ENCODE measurements around the gene DSCAM. TPM values are rescaled to one million over a fixed set of nuclear protein-coding genes. Genes with fewer than 3 reads are reported as not detected.
"Not testable (repeated sequence)": the region's sequence is repeated elsewhere in the genome, so short reads cannot be mapped to it uniquely, and the experiment has no call there.

Gene DSCAM
- polyA plus RNA-seq, 1 donor, result 0.85 TPM

DNA sequence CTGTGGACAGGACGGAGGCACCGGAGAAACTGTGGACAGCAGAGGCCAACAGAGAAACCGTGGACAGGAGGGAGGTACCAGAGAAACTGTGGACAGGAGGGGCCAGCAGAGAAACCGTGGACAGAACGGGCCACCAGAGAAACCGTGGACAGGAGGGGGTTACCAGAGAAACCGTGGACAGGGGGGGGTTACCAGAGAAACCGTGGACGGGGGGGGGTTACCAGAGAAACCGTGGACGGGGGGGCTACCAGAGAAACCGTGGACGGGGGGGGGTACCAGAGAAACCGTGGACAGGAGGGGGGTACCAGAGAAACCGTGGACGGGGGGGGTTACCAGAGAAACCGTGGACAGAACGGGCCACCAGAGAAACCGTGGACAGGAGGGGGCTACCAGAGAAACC is 664.5 kb downstream of the DSCAM start:
- H3K36me3 ChIP-seq (ENCODE audit: control insufficient read depth, insufficient read depth, low read length); H3K27me3 ChIP-seq (ENCODE audit: control insufficient read depth, insufficient read depth, low read length); H3K27ac ChIP-seq (ENCODE audit: low read length); DNase-seq; H3K9me3 ChIP-seq (ENCODE audit: control insufficient read depth, low read depth, low read length); H3K4me3 ChIP-seq (ENCODE audit: low read length); H3K4me1 ChIP-seq (ENCODE audit: control insufficient read depth, insufficient read depth, low read length): not testable (repeated sequence)
- WGBS (ENCODE audit: insufficient coverage, low lambda C conversion rate), result 90% methylated on average over 2 of the region's 19 CpGs

DNA sequence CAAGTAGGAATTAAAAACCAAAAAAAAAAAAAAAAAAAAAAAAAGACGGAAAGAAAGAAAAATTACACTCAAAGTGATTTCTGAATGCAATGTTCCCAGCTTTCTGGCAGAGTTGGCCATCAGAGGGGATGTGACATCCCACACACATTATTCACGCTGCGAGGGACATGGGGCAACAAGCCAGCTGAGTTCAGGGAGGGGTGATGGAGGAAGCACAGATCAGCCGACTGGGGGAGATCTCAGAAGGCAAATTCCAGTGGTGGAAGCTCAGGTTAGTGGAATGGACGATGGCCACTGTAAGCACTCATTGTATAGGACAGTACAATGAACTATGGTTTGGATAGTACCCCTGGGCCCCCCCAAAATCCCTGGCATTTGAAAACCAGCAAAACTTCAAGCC is 667.8 kb downstream of the DSCAM start:
- H3K4me3 ChIP-seq (ENCODE audit: low read length), result no peak overlapping the region
- no peaks in the 10 kb centered on the region for H3K27me3 ChIP-seq (ENCODE audit: control insufficient read depth, insufficient read depth, low read length)
- DNase-seq, result no peak
- H3K4me1 ChIP-seq (ENCODE audit: control insufficient read depth, insufficient read depth, low read length), result no peaks in the 10 kb centered on the region
- H3K36me3 ChIP-seq (ENCODE audit: control insufficient read depth, insufficient read depth, low read length), result no peaks in the 10 kb centered on the region
- no CpG with 5 or more reads among the region's 5 CpGs for WGBS (ENCODE audit: insufficient coverage, low lambda C conversion rate)
- peaks cover 5% of the 10 kb centered on the region for H3K9me3 ChIP-seq (ENCODE audit: control insufficient read depth, low read depth, low read length)
- no peak overlapping the region for H3K27ac ChIP-seq (ENCODE audit: low read length)

GRCh38 chr21:40178726-40179125 is 668.2 kb downstream of the DSCAM start:
- Histone ChIP-seq H3K4me3 (ENCODE audit: low read length) (no peak overlapping the region), H3K27me3 (ENCODE audit: control insufficient read depth, insufficient read depth, low read length) (no peaks in the 10 kb centered on the region), H3K4me1 (ENCODE audit: control insufficient read depth, insufficient read depth, low read length) (no peaks in the 10 kb centered on the region), H3K9me3 (ENCODE audit: control insufficient read depth, low read depth, low read length) (peaks cover 5% of the 10 kb centered on the region), H3K36me3 (ENCODE audit: control insufficient read depth, insufficient read depth, low read length) (no peaks in the 10 kb centered on the region), H3K27ac (ENCODE audit: low read length) (no peak overlapping the region)
- no peak for DNase-seq
- WGBS (ENCODE audit: insufficient coverage, low lambda C conversion rate), result no CpG with 5 or more reads among the region's 19 CpGs

DNA sequence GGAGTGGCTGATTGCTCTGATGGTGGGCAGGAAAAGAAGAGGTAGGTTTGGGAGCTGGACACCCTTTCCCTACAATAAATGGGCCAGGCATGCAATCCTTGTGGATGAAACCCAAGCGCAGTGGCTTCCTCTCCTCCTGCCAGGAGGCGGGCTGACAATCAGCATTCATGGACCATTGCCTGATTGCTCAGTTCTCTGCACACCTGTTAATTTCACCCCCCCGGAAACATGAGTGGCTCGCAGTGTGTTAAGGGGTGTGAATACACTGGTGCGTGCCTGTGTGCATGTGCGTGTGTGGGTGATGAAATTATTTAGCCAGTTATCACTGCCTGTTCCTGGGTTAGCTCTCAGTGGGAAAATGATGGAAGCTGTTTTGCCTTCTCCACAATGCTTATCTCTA is 669.0 kb downstream of the DSCAM start:
- no peaks in the 10 kb centered on the region for H3K4me1 ChIP-seq (ENCODE audit: control insufficient read depth, insufficient read depth, low read length)
- no peaks in the 10 kb centered on the region for H3K27me3 ChIP-seq (ENCODE audit: control insufficient read depth, insufficient read depth, low read length)
- DNase-seq, result no peak
- no peak overlapping the region for H3K27ac ChIP-seq (ENCODE audit: low read length)
- no peaks in the 10 kb centered on the region for H3K36me3 ChIP-seq (ENCODE audit: control insufficient read depth, insufficient read depth, low read length)
- no CpG with 5 or more reads among the region's 6 CpGs for WGBS (ENCODE audit: insufficient coverage, low lambda C conversion rate)
- peaks cover 5% of the 10 kb centered on the region for H3K9me3 ChIP-seq (ENCODE audit: control insufficient read depth, low read depth, low read length)
- no peak overlapping the region for H3K4me3 ChIP-seq (ENCODE audit: low read length)

DNA sequence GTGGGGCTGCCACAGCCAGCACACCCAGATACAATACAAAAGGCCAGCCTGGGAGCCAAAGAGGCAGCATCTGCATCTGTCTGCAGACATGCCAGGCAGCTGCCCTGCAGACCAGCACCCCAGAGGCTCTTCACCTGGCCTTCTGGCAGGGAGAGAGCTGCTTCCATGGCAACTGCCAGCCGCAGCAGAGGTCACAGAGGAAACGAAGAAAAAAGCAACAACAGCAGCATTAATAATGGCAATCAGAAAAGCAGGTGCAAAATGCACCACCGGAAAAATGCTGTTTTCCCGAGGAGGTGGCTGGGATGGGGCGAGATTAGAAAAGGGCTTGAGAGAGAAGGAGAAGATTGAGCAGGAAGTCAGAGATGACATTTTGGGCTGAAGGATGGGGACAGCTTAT is 670.2 kb downstream of the DSCAM start:
- no peak overlapping the region for H3K4me3 ChIP-seq (ENCODE audit: low read length)

GRCh38 chr21:40173816-40174215 is 673.1 kb downstream of the DSCAM start:
- WGBS (ENCODE audit: insufficient coverage, low lambda C conversion rate), result no CpG with 5 or more reads among the region's 6 CpGs

More for the DNA sequence above, 670.2 kb downstream of the DSCAM start:
- H3K27ac ChIP-seq (ENCODE audit: low read length), result no peak overlapping the region
- H3K4me1 ChIP-seq (ENCODE audit: control insufficient read depth, insufficient read depth, low read length), result no peaks in the 10 kb centered on the region
- no peaks in the 10 kb centered on the region for H3K27me3 ChIP-seq (ENCODE audit: control insufficient read depth, insufficient read depth, low read length)
- 67% methylated on average over 3 of the region's 5 CpGs for WGBS (ENCODE audit: insufficient coverage, low lambda C conversion rate)
- H3K9me3 ChIP-seq (ENCODE audit: control insufficient read depth, low read depth, low read length), result no peaks in the 10 kb centered on the region
- DNase-seq, result peak; percentile 15 to 29
- no peaks in the 10 kb centered on the region for H3K36me3 ChIP-seq (ENCODE audit: control insufficient read depth, insufficient read depth, low read length)

GRCh38 chr21:40169971-40170370 is 677.0 kb downstream of the DSCAM start:
- no peaks in the 10 kb centered on the region for H3K9me3 ChIP-seq (ENCODE audit: control insufficient read depth, low read depth, low read length)
- no peaks in the 10 kb centered on the region for H3K4me1 ChIP-seq (ENCODE audit: control insufficient read depth, insufficient read depth, low read length)
- H3K4me3 ChIP-seq (ENCODE audit: low read length), result no peak overlapping the region
- H3K27me3 ChIP-seq (ENCODE audit: control insufficient read depth, insufficient read depth, low read length), result no peaks in the 10 kb centered on the region
- WGBS (ENCODE audit: insufficient coverage, low lambda C conversion rate), result 100% methylated on average over 3 of the region's 11 CpGs
- DNase-seq, result no peak
- no peaks in the 10 kb centered on the region for H3K36me3 ChIP-seq (ENCODE audit: control insufficient read depth, insufficient read depth, low read length)
- no peak overlapping the region for H3K27ac ChIP-seq (ENCODE audit: low read length)

More at GRCh38 chr21:40173816-40174215, 673.1 kb downstream of the DSCAM start:
- H3K4me3 ChIP-seq (ENCODE audit: low read length), result no peak overlapping the region
- H3K36me3 ChIP-seq (ENCODE audit: control insufficient read depth, insufficient read depth, low read length), result no peaks in the 10 kb centered on the region
- no peaks in the 10 kb centered on the region for H3K27me3 ChIP-seq (ENCODE audit: control insufficient read depth, insufficient read depth, low read length)
- H3K9me3 ChIP-seq (ENCODE audit: control insufficient read depth, low read depth, low read length), result no peaks in the 10 kb centered on the region
- no peak for DNase-seq
- no peaks in the 10 kb centered on the region for H3K4me1 ChIP-seq (ENCODE audit: control insufficient read depth, insufficient read depth, low read length)
- no peak overlapping the region for H3K27ac ChIP-seq (ENCODE audit: low read length)

- Histone ChIP-seq H3K4me1 (ENCODE audit: control insufficient read depth, insufficient read depth, low read length) (no peaks in the 10 kb centered on the region), H3K27me3 (ENCODE audit: control insufficient read depth, insufficient read depth, low read length) (no peaks in the 10 kb centered on the region), H3K9me3 (ENCODE audit: control insufficient read depth, low read depth, low read length) (no peaks in the 10 kb centered on the region), H3K27ac (ENCODE audit: low read length) (no peak overlapping the region), H3K36me3 (ENCODE audit: control insufficient read depth, insufficient read depth, low read length) (no peaks in the 10 kb centered on the region), H3K4me3 (ENCODE audit: low read length) (no peak overlapping the region)
- DNase-seq, result no peak
- 100% methylated on average over 2 of the region's 6 CpGs for WGBS (ENCODE audit: insufficient coverage, low lambda C conversion rate)
Observed at GRCh38 chr21:40166291-40166843, 680.6 kb downstream of the DSCAM start.

- no peak overlapping the region for H3K27ac ChIP-seq (ENCODE audit: low read length)
- H3K4me1 ChIP-seq (ENCODE audit: control insufficient read depth, insufficient read depth, low read length), result no peaks in the 10 kb centered on the region
- H3K9me3 ChIP-seq (ENCODE audit: control insufficient read depth, low read depth, low read length), result no peaks in the 10 kb centered on the region
- DNase-seq, result no peak
- H3K4me3 ChIP-seq (ENCODE audit: low read length), result no peak overlapping the region
- no CpG with 5 or more reads among the region's 11 CpGs for WGBS (ENCODE audit: insufficient coverage, low lambda C conversion rate)
- H3K27me3 ChIP-seq (ENCODE audit: control insufficient read depth, insufficient read depth, low read length), result no peaks in the 10 kb centered on the region
- H3K36me3 ChIP-seq (ENCODE audit: control insufficient read depth, insufficient read depth, low read length), result no peaks in the 10 kb centered on the region
Observed at GRCh38 chr21:40165773-40166070, 681.2 kb downstream of the DSCAM start.

- no peak overlapping the region for H3K27ac ChIP-seq (ENCODE audit: low read length)
- no peak for DNase-seq
- no peaks in the 10 kb centered on the region for H3K9me3 ChIP-seq (ENCODE audit: control insufficient read depth, low read depth, low read length)
- WGBS (ENCODE audit: insufficient coverage, low lambda C conversion rate), result 100% methylated on average over 2 of the region's 10 CpGs
- no peak overlapping the region for H3K4me3 ChIP-seq (ENCODE audit: low read length)
- H3K4me1 ChIP-seq (ENCODE audit: control insufficient read depth, insufficient read depth, low read length), result no peaks in the 10 kb centered on the region
- H3K36me3 ChIP-seq (ENCODE audit: control insufficient read depth, insufficient read depth, low read length), result no peaks in the 10 kb centered on the region
- no peaks in the 10 kb centered on the region for H3K27me3 ChIP-seq (ENCODE audit: control insufficient read depth, insufficient read depth, low read length)
Observed at GRCh38 chr21:40164905-40165772, 681.8 kb downstream of the DSCAM start.

GRCh38 chr21:40162075-40162474 is 684.9 kb downstream of the DSCAM start:
- Histone ChIP-seq H3K4me1 (ENCODE audit: control insufficient read depth, insufficient read depth, low read length) (no peaks in the 10 kb centered on the region), H3K4me3 (ENCODE audit: low read length) (no peak overlapping the region), H3K36me3 (ENCODE audit: control insufficient read depth, insufficient read depth, low read length) (no peaks in the 10 kb centered on the region), H3K27ac (ENCODE audit: low read length) (no peak overlapping the region), H3K27me3 (ENCODE audit: control insufficient read depth, insufficient read depth, low read length) (no peaks in the 10 kb centered on the region), H3K9me3 (ENCODE audit: control insufficient read depth, low read depth, low read length) (no peaks in the 10 kb centered on the region)
- DNase-seq, result no peak
- 60% methylated on average over 1 of the region's 2 CpGs for WGBS (ENCODE audit: insufficient coverage, low lambda C conversion rate)

All from large intestine (tissue), 3 donors.